DMS79 (cell line): ENCODE measurements around the gene ALDH1A1.
"Not testable (repeated sequence)": the region's sequence is repeated elsewhere in the genome, so short reads cannot be mapped to it uniquely, and the experiment has no call there.

Source experiments
- DNase-seq: peaks from one replicate; lab custom pipeline; 2025; lab: John Stamatoyannopoulos, UW

The ALDH1A1 gene

DNA sequence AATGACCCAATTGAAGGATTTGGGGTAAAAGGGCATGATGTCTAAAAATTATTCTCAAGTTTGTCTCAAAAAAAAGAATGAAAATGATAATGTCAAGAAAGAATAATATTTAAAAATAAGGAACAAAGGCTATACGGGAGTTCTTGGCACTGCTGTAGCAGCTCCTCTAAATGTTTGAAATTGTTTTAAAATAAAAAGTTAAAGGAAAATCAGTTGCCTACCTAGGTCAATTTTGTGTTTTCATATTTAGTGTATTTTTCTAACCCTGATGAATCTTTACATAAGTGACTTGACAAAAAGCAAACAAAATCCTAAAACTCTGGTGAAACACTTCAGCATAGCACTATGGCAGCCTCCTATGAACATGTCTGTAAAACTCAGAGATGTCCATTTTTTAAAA is 56.4 kb downstream of the ALDH1A1 start:
- DNase-seq: no peak

DNA sequence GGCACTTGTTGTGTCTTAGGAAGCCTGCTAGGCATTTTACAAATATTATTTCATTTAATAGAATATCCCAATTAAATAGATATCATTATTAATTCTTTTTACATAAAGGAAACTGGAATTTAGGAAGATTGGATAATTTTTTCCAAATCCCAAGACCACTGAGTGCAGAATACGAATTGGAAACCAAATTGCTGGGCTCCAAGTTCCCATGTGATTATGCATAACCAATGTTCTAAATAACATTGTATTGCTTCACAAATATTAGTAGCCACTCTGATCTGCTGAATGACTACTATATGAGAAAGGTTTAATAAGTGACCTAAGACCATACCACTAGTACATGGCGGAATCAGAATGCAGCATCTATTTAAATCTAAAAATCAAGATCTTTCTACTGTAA is 57.7 kb downstream of the ALDH1A1 start:
- no peak for DNase-seq

DNA sequence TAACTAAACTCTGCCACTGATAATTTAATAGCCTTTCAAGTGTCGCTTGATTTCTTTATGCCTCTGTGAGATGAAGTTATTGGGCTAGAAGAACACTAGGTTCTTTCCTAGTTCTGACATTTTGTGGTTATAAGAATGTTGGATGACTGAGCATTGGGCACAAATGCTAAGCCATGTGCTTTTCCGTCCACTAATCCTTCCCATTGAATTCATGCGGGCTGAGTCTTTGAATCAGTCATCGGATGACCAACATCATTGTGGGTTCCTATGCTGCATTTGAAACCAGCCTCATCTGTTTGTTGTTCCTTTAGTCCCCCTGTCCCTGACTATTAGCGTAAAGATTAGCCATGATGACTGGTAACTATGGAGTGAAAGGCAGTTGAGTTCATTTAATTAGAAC is 58.5 kb downstream of the ALDH1A1 start:
- DNase-seq: no peak

DNA sequence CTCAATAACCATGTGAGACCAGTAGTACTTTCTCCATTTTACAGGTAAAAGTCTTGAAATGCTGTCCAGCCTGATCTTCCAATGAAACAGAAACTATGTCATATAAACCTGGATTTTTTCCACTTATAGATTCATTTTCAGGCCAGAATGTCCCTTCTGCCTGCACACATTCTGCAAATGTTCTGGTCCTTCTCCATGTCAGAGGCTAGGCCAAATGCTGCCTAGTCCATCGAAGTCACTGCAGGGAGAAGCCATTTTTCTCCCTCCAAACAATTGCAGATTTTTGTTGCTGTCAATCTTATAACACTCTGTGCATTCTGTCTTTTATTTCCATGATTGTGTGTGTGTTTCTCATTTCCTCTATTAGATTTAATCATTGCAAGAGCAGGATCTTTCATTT is 59.4 kb downstream of the ALDH1A1 start:
- no peak for DNase-seq

DNA sequence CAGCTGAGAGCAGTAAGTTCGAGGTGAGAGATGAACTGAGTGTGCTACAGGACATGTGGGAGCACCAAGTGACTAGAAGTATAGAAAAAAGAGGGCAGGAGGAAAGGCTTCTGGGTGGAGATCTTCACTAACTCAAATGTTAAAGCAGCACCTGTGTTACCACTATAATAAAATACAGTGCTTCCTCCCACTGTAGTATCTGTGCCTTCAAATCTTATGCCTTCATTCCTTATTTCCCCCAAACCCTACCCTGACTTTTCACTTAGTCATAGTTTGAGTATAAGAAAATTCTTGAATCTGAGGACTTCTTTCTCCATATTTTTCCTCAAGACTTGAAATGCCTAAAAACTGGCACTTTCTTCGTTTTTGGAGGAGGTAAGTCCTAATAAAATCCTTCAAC is 61.8 kb downstream of the ALDH1A1 start:
- DNase-seq: no peak

DNA sequence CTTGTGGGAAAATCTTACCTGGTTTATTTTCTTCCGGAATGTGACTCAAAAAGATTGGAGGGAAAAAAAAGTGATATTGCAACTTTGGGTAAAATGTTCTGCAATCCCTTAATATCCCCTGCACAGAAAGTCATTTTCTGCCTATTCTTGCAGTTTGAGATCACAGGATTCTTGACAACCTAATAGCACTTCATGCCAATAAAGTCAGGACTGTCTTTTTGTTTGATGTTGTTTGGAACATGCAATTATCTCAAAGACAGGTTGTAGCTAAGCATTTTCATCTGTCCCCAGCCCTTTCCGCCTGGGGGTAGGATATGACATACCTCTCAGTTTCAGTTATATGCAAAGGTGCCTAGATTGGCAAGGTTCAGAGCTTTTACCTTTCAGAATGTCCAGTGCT is 63.9 kb downstream of the ALDH1A1 start:
- no peak for DNase-seq

DNA sequence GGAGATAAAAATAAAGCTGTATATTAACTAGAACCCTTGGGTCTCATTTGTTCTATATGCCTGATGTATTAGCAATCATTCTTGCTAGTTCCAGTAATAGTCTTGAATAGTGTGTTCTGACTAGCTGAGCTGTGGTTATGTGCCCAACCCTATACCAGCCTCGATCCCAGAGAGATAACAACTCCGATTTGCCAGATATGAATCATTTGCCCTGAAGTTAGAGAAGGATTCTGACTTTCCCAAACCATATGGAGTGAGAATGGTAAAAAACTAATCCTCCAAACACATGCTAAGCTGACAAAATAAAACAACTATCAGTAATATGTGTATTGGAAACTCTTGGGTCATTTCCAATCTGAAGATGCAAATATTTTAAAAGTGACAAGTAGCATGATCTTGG is 64.8 kb downstream of the ALDH1A1 start:
- no peak for DNase-seq

DNA sequence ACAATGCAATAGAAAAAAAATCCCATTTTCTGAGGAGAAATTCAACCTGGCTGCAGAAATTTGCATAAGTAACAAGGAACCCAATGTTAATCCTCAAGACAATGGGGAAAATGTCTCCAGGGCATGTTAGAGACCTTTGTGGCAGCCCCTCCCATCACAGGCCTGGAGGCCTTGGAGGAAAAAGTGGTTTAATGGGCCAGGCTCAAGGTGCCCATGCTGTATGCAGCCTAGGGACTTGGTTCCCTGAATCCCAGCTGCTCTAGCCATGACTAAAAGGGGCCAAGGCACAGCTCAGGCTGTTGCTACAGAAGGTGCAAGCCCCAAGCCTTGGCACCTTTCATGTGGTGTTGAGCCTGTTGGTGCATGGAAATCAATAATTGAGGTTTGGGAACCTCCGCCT is 66.5 kb downstream of the ALDH1A1 start:
- no peak for DNase-seq

DNA sequence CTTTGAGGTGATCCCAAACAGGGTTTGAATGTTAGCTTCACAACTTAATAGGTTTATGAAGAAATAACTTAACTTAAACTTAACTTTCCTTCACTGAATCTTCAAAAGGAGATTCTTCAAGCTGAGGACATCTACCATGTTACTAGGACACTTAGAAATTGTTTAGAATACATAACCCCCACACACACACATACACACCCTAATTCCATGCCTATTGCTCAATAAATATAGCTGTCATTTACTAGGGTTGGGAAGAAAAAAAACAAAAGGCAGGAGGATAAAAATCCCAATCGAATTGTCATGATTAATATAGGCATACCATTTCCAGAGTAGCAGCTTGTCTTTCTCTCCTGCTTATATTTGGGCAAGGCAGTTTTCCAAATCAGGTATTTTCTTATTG is 68.3 kb downstream of the ALDH1A1 start:
- DNase-seq: no peak

DNA sequence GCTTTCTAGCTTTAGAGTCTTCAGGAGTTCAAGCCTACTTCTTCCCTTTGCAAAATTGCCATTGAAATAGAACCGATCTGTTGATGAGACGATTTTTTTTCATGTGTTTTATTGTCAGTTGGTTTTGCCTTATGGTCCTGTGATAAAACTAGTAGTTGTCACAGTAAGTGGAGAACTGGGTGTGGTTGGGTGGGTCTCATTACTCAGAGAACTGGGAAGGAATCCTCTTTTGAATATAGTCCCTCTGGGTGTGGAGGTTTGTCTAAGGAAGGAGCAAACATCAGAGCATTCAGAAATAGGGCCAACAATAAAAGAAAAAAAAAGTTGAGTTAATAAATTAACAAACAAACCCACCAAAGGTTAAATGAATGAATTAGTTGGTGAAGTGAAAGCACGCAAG is 69.0 kb downstream of the ALDH1A1 start:
- DNase-seq: no peak

DNA sequence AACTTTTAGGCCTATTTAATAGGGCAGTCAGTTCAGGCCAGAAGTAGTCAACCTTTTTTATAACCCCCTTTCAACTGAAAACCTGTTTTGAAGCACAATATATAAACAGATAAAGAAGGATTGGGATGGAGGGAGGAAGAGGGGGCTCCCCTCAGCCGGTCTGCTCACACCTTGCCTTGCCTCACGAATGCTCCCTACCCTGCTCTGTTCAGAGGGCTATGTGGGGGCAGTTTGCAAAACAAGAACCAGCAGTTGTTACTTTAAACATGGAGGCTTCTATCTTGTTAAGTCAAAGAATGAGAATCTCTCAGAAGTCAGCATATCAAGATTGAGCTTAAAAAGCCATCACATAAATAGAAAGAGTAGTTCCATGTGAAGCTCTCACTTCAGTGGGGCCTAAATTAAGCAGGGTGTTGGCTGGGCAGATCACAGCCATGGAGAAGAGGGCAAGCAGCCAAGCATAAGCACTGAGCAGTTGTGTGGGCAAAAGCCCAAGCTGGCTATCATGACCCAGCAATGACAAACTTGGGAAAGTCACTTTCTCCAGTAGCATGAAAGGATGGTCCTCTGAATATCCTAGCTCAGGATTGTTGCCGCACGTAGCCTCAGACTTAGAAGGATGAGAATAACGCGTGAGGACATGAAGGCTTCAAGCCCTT is 70.6 kb downstream of the ALDH1A1 start:
- no peak for DNase-seq

DNA sequence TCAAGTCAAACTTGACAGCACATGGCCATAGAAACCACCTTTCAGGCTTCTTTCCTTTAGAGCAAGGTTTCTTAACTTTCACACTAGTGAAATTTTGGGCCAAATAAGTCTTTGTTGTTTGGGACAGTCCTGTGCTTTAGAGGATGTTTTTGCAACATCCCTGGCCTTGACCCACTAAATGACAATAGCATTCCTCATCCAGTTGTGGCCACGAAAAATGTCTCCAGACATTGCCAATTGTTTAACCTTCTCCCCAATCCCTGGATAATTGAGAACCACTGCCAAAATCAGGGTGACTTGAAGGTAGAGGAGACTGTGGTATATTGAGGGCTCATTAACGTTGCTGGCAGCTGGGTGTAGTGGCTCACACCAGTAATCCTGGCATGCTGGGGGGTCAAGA is 72.0 kb downstream of the ALDH1A1 start:
- no peak for DNase-seq

DNA sequence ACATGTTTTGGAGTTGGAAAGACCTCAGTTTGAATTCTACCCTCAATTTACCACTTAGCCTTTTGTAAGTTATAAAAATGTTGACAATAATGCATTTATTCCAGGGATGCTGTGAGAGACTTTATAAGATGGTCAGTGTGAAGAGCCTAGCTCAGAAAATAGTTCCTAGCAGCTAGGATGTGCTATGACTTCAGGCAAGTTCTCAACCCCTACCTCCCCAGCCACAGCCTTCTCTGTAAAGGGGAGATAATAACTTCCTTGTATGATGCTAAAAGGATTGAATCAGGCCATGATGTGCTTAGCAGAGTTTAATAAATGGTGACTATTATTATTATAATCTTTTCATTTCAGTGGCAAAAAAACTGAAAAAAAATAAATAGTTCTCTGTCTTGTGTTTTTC is 77.6 kb downstream of the ALDH1A1 start:
- no peak for DNase-seq

DNA sequence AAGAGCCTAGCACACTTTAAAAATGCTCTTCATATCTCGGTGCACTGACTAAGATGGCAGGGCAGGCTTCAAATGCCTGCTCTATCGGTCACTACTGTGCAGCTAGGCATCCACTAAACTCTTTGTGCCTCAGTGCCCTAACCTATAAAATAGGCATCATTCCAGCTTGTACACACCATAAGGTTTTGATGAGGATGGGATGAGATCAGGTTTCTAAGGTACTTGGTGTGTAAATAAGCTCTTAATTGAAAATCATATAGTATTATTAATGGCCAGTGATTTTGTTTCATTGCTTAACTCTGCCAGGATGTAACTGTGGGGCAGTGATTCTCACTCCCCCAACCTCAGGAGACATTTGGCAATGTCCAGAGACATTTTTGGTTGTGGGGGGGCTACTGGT is 78.5 kb downstream of the ALDH1A1 start:
- DNase-seq: no peak

DNA sequence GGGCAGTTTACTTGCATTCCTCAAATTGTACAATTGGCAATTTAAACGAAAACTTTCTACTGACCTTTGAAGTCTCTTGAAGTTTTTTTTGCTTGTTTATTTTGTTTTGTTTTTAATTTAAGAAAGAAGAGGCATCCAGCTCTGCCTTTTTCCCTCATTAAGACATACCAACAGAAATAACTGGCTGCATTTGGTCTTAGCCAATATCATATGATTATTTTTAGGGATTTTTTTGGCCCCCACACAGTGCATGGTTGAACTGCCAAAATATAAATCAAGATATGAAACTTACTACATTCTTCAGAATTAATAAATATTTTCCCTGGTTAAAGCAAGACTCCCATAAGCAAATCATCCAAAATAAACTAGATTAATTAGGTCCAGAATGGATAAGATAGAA is 79.4 kb downstream of the ALDH1A1 start:
- DNase-seq: no peak

DNA sequence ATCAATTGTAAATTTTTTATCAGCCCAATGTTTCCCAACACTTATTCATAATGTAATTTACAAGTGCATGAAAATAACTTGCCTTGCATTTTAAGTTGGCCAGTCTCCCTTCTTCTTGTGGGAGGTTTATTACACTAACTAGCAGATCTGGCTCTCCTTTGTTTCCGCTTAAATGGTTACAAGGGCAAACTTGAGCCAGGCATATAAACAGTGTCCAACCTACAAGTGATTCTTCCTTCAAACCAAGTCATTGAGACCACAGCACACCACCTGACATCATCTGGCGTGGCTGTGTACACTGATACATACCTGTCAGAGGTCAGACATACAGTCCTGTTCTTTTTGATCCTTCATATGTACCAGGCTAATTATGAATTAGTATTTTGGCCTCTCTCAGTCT is 80.1 kb downstream of the ALDH1A1 start:
- DNase-seq: no peak

DNA sequence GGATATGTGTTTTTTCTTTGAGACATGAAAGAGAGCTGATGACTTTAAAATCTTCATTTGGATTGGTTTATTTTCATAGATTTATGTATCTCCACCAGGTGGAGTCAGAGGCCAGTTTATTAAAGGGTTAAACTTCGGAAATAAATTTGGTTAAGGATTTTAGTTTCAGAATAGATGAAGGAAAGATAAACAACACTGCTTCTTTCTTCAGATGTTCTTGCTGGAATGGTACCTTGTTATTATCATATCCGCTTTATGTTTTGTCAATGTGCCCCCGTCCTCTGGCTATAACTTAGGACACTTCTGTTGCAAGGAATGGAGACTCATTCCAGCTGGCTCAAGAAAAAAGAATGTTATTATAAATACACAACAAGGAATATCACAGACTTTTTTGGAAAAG is 81.2 kb downstream of the ALDH1A1 start:
- DNase-seq: no peak

DNA sequence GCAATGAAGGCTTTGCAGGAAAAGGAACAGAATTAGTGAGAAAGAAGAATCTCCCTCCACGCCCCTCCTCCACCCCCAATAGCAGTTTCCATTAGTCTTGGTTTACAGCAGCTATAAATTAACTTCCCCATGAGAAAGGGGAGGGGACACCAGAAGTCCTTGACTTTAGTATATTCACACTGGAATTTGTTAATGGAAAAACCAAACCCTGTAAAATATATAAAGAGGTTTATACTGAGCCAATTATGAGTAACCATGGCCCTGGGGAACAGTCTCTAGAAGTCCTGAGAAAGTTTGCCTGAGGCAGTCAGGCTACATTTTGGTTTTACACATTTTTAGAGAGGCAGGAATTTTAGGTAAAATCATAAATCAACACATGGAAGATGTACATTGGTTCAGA is 88.5 kb downstream of the ALDH1A1 start:
- DNase-seq: no peak

DNA sequence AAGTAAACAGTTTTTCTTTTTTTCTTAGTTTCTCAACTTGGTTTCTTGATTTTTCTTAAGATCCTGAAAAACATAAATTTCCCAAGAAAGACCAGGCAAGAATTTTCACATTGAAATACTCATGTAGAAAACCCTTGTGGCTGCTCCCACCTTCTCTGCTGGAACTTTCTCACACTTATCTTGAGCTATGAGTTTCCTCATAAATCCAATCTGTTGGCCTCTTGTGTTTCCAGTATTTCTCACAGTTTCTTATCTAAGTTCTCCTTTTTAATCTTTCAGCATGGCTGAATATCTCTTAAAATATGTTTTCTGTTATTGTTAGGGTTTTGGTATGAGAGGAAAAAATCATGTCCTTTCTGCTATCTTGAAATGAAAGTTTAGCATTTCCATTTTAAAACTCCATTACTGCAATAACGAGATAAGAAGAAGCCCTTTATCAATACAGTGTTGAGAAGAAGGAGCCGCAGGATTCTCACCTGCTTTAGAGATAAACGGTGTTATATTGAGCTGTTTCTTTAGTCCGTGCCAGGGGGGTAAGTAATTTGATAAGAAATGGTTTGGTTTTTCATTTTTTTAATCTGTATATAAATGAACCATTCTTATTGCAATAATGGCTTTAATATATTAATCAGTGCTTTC is 89.3 kb downstream of the ALDH1A1 start:
- DNase-seq: no peak

DNA sequence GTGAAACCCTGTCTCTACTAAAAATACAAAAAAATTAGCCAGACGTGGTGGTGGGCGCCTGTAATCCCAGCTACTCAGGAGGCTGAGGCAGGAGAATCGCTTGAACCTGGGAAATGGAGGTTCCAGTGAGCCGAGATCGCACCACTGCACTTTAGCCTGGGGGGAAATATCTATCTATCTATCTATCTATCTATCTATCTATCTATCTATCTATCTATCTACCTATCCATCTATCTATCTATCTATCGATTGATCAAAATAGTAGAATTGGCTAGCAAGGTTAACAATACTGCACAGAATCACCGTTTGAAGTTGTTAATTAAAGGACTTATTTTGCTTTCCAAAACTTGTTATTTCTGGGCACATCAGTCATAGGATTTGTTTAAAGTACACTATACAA is 90.1 kb downstream of the ALDH1A1 start:
- not testable (repeated sequence) for DNase-seq

DNA sequence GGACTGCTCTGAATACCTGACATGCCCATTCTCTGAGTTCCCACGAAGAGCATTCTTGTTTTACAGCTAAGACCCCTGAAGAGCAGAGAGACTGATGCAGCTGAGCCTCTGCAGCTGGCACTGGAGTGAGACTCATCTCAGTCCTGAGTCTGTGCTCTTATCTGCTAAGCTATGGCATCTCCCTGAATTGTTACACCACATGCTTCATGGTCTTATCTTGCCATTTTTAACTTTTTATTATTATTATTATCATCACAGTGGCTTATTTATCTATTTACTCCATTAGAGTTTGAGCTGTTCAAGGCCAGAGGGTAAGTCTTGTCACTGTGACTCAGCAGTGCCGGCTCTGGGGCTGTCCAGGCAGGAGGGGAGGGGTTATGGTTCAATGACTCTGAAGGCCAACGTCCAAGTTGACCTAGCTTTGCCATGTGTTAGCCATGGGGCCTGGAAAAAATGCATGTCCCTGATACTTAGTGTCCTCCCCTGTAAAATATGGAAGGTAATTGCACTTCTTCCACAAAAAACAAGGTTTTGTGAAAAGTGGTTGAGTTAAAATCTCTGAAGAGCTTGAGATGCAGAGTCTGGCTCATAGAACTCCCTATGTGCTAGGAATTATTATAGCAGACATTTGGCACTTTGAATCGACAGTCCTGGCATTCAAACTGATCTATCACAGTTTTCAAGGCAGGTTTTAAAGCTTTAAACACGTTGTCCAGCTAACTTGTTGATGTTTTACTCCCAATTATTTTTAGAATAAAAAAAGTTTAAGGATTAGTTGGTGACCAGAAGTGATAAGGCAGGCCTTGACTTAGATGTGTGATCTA is 94.6 kb downstream of the ALDH1A1 start:
- DNase-seq: no peak

DNA sequence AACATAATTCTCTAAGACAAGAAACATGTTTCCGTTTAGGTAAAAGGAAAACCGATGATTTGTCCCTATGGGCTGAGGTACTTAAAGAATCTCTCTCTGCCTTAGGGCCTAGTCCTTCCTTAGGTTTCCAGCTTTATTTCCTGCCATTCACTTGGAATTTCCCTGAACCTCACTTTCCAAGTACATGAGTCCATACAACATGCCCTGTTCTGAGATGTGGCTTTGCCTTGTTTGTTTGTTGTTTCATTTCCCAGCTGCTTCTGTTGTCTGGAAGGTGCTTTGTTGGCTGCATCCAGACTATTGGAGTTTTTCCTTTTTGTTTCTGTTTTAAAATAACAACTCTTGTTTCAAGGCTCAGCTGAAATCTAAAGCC is 95.2 kb downstream of the ALDH1A1 start:
- DNase-seq: no peak

DNA sequence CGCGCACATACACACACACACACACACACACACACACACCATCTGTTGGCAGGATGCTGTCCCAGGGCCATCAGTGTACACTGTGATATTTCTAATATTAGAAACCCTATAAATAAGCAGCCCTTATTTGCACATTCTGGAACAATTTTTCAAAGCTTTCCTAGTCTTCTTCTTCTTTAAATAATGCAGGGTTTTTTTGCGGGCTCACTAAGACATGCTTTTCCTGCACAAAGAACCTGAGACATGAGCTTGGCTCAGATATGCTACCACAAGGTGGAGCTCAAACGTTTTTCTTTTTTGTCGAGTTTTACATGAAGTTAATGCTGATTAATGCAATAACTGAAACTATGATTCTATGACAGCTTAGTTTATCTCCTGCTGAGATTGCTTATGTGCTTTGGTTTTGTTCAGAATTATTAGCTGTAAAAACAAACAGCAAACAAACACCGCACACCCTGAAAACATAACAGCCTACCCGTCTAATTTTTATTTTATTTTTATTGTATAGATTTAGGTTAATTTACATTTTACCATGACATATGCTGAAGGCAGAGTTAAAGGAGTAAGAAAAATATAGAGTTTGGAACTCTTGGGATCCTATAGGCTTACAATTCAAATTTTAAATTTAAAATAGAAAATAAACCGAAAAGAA is 95.8 kb downstream of the ALDH1A1 start:
- no peak for DNase-seq
